HepG2 (cell line): Measurements from ENCODE around the gene CDC42EP1. TPM values are rescaled to one million over a fixed set of nuclear protein-coding genes. Genes with fewer than 3 reads are reported as not detected.
A peak's percentile ranks its signal among the peaks of the same experiment; 100 is the strongest.

Experiments used
- BCL3 ChIP-seq: sonication (generic); formaldehyde crosslinking; IDR thresholded peaks from 2 replicates; pipeline ENCODE4 v1.5.1; 2020; ENCODE audit warnings: mild to moderate bottlenecking, missing genetic modification reagents, moderate library complexity
- DBP ChIP-seq: sonication (generic); formaldehyde crosslinking; IDR thresholded peaks from 2 replicates; pipeline ENCODE4 v1.4.0; 2020; ENCODE audit warnings: missing genetic modification reagents; ENCODE audit errors: not compliant biosample characterization
- JARID2 ChIP-seq: sonication (generic); formaldehyde crosslinking; IDR thresholded peaks from 2 replicates; pipeline ENCODE4 v1.8.1; 2023; ENCODE audit warnings: missing genetic modification reagents, inconsistent platforms; ENCODE audit not compliant: insufficient replicate concordance
- MATR3 ChIP-seq: sonication (generic); formaldehyde crosslinking; IDR thresholded peaks from 2 replicates; pipeline ENCODE4 v1.4.0; 2020; ENCODE audit warnings: missing genetic modification reagents
- NFATC3 ChIP-seq: sonication (generic); formaldehyde crosslinking; IDR thresholded peaks from 2 replicates; pipeline ENCODE4 v1.5.1; 2020; ENCODE audit warnings: mild to moderate bottlenecking, missing genetic modification reagents
- PAXIP1 ChIP-seq: sonication (generic); formaldehyde crosslinking; conservative IDR thresholded peaks from 2 replicates; pipeline ENCODE4 v1.4.0; 2020; ENCODE audit warnings: mild to moderate bottlenecking, missing genetic modification reagents, moderate library complexity
- PHB2 ChIP-seq: fragments of 450-650 bp; IDR thresholded peaks from 2 replicates; pipeline ENCODE4 v1.6.1; 2018; ENCODE audit not compliant: partially characterized antibody
- SIN3B ChIP-seq: fragments of 150-350 bp; IDR thresholded peaks from 2 replicates; pipeline ENCODE4 v1.6.1; 2014; ENCODE audit warnings: low read length
- SMARCE1 ChIP-seq: fragments of 450-650 bp; IDR thresholded peaks from 2 replicates; pipeline ENCODE4 v1.6.1; 2017; ENCODE audit warnings: borderline replicate concordance
- TEAD3 ChIP-seq: optimal IDR thresholded peaks from 2 replicates; pipeline ENCODE3; 2016; ENCODE audit warnings: borderline replicate concordance
- U2AF1 ChIP-seq: fragments of 200-400 bp; formaldehyde crosslinking; optimal IDR thresholded peaks from 2 replicates; pipeline ENCODE3; 2017; ENCODE audit warnings: mild to moderate bottlenecking, low read depth, low read length
- ZNF224 ChIP-seq: sonication (generic); formaldehyde crosslinking; IDR thresholded peaks from 2 replicates; pipeline ENCODE4 v1.5.0; 2020; ENCODE audit warnings: mild to moderate bottlenecking, missing genetic modification reagents
- ZNF276 ChIP-seq: sonication (generic); formaldehyde crosslinking; IDR thresholded peaks from 2 replicates; pipeline ENCODE4 v1.4.0; 2020; ENCODE audit warnings: mild to moderate bottlenecking, low read depth, missing genetic modification reagents
- ZNF468 ChIP-seq: sonication (generic); formaldehyde crosslinking; IDR thresholded peaks from 2 replicates; pipeline ENCODE4 v1.8.0; 2022; ENCODE audit warnings: mild to moderate bottlenecking, moderate library complexity, missing genetic modification reagents
- ZNF496 ChIP-seq: sonication (generic); formaldehyde crosslinking; IDR thresholded peaks from 2 replicates; pipeline ENCODE4 v1.8.1; 2023; ENCODE audit warnings: mild to moderate bottlenecking, moderate library complexity, missing genetic modification reagents; ENCODE audit not compliant: insufficient replicate concordance
- ZNF574 ChIP-seq: sonication (generic); formaldehyde crosslinking; IDR thresholded peaks from 2 replicates; pipeline ENCODE4 v1.4.0; 2020; ENCODE audit warnings: missing genetic modification reagents
- ZNF768 ChIP-seq: sonication (generic); formaldehyde crosslinking; IDR thresholded peaks from 2 replicates; pipeline ENCODE4 v1.4.0; 2020; ENCODE audit warnings: missing genetic modification reagents
- ZSCAN21 ChIP-seq: sonication (generic); formaldehyde crosslinking; IDR thresholded peaks from 2 replicates; pipeline ENCODE4 v1.8.0; 2022; ENCODE audit warnings: mild to moderate bottlenecking, missing genetic modification reagents, moderate library complexity, borderline replicate concordance
- polyA plus RNA-seq, 8 experiments: library from polyadenylated mRNA; depleted of rRNA in 3 of 8; stranded (reverse) in 7 of 8; unstranded in 1 of 8; fragments of >200 nt; fragmentation: Illumina TruSeq in 4 of 8; extraction: Trizol in 4 of 8; gene quantifications; 2 replicates each; pipeline versions ENCODE4 v1.2.1 to v1.2.3, GENCODE V29; 2011 to 2016; ENCODE audit warnings: low read depth in 4 of 8, missing spikeins in 1 of 8, mixed read lengths in 1 of 8; ENCODE audit not compliant: insufficient read depth in 1 of 8
- total RNA-seq, 5 experiments: library from RNA; depleted of rRNA; stranded (reverse); fragments of >200 nt; fragmentation: Illumina TruSeq; extraction: Trizol; gene quantifications; 2 replicates each; pipeline ENCODE4 v1.2.3, GENCODE V29; 2016; ENCODE audit warnings: low read depth in 1 of 5

The CDC42EP1 gene
- total and polyA plus RNA-seq, 2 of the 13 experiments (the other 11 are each of a cell fraction or from before 2014, with no cell fraction given) = 17.1 to 29.5 TPM

GRCh38 chr22:37607010-37607934 is 47.0 kb downstream of the CDC42EP1 start (continued):
- TF ChIP-seq ZNF768 (CRISPR knock-in tag) (peak; percentile 38; the same call in 1 of the 2 replicates), PAXIP1 (CRISPR knock-in tag) (no peak), ZNF496 (CRISPR knock-in tag) (no peak), ZNF276 (CRISPR knock-in tag) (no peak), SMARCE1 (no peak), MATR3 (no peak), BCL3 (CRISPR knock-in tag) (no peak), ZNF468 (CRISPR knock-in tag) (no peak), PHB2 (no peak), DBP (CRISPR knock-in tag) (no peak), ZNF224 (CRISPR knock-in tag) (no peak), SIN3B (no peak), JARID2 (CRISPR knock-in tag) (no peak), U2AF1 (no peak), ZSCAN21 (CRISPR knock-in tag) (no peak), ZNF574 (CRISPR knock-in tag) (peak; percentile 95), NFATC3 (CRISPR knock-in tag) (no peak), TEAD3 (CRISPR knock-in tag) (peak; percentile 70)
